Measurements from ENCODE around the gene AHDC1. TPM values are rescaled to one million over a fixed set of nuclear protein-coding genes. Genes with fewer than 3 reads are reported as not detected.

AHDC1 gene
- polyA plus RNA-seq, 1 donor from 2014 or later = 5.3 TPM

DNA sequence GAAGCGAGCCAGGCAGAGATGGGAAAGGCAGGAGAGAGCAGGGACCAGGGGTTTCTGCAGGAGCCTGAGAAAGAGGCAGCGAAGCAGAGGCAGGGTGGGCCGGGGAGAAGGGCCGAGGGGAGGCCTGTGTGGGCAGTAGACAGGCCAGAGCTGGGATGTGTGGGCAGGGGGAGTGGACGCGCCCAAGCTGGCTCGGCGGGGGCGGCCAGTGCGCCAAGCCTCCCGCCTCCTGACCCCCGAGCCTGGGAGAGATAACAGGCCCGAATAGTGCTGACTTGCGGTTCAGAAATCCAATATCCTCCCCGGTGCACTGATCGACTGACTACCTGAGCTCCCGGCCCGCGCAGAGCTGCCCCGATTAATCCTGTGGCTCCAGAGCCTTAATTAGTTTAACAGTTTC lies 41.9 kb downstream of the AHDC1 start:
- Histone ChIP-seq H3K9me2 (ENCODE audit: insufficient read depth, low read length) (no peaks in the 10 kb centered on the region), H3K79me2 (replicated peaks; ENCODE audit: insufficient read depth, low read length) (peaks cover 49% of the 10 kb centered on the region), H3K4me3 (ENCODE audit: low read length) (peak overlapping the region; percentile 49), H3K4me2 (ENCODE audit: low read length) (no peak overlapping the region), H2AFZ (ENCODE audit: low read depth, low read length) (no peak overlapping the region), H3K36me3 (ENCODE audit: insufficient read depth, low read length) (no peaks in the 10 kb centered on the region), H3K27me3 (ENCODE audit: insufficient read depth, low read depth, low read length) (no peaks in the 10 kb centered on the region), H3K9me3 (ENCODE audit: low read length) (no peaks in the 10 kb centered on the region), H3K9ac (ENCODE audit: low read length) (peak overlapping the region; percentile 65), H3K27ac (ENCODE audit: low read length) (peak overlapping the region; percentile 88), H4K20me1 (ENCODE audit: insufficient read depth) (no peaks in the 10 kb centered on the region), H3F3A (ENCODE audit: insufficient read depth, low read length, poor library complexity, severe bottlenecking) (peaks cover 5% of the 10 kb centered on the region)
- TF ChIP-seq SMC3 (conservative IDR thresholded peaks at IDR 0.05; ENCODE audit: poor library complexity) (no peak), EZH2 (IDR thresholded peaks at IDR 0.05; ENCODE audit: borderline replicate concordance, insufficient read depth, low read length, poor library complexity, severe bottlenecking) (no peak), POLR2AphosphoS5 (IDR thresholded peaks at IDR 0.05) (no peak), TAF1 (IDR thresholded peaks at IDR 0.05; ENCODE audit: low read depth) (no peak), MXI1 (conservative IDR thresholded peaks at IDR 0.05; ENCODE audit: poor library complexity, severe bottlenecking) (no peak), EP300 (conservative IDR thresholded peaks at IDR 0.05; ENCODE audit: poor library complexity, severe bottlenecking) (no peak), RAD21 (conservative IDR thresholded peaks at IDR 0.05) (no peak)
- TF ChIP-seq, protein P1, sequence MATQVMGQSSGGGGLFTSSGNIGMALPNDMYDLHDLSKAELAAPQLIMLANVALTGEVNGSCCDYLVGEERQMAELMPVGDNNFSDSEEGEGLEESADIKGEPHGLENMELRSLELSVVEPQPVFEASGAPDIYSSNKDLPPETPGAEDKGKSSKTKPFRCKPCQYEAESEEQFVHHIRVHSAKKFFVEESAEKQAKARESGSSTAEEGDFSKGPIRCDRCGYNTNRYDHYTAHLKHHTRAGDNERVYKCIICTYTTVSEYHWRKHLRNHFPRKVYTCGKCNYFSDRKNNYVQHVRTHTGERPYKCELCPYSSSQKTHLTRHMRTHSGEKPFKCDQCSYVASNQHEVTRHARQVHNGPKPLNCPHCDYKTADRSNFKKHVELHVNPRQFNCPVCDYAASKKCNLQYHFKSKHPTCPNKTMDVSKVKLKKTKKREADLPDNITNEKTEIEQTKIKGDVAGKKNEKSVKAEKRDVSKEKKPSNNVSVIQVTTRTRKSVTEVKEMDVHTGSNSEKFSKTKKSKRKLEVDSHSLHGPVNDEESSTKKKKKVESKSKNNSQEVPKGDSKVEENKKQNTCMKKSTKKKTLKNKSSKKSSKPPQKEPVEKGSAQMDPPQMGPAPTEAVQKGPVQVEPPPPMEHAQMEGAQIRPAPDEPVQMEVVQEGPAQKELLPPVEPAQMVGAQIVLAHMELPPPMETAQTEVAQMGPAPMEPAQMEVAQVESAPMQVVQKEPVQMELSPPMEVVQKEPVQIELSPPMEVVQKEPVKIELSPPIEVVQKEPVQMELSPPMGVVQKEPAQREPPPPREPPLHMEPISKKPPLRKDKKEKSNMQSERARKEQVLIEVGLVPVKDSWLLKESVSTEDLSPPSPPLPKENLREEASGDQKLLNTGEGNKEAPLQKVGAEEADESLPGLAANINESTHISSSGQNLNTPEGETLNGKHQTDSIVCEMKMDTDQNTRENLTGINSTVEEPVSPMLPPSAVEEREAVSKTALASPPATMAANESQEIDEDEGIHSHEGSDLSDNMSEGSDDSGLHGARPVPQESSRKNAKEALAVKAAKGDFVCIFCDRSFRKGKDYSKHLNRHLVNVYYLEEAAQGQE (IDR thresholded peaks at IDR 0.05; ENCODE audit: borderline replicate concordance) = no peak
- TF ChIP-seq, protein P2, sequence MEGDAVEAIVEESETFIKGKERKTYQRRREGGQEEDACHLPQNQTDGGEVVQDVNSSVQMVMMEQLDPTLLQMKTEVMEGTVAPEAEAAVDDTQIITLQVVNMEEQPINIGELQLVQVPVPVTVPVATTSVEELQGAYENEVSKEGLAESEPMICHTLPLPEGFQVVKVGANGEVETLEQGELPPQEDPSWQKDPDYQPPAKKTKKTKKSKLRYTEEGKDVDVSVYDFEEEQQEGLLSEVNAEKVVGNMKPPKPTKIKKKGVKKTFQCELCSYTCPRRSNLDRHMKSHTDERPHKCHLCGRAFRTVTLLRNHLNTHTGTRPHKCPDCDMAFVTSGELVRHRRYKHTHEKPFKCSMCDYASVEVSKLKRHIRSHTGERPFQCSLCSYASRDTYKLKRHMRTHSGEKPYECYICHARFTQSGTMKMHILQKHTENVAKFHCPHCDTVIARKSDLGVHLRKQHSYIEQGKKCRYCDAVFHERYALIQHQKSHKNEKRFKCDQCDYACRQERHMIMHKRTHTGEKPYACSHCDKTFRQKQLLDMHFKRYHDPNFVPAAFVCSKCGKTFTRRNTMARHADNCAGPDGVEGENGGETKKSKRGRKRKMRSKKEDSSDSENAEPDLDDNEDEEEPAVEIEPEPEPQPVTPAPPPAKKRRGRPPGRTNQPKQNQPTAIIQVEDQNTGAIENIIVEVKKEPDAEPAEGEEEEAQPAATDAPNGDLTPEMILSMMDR (IDR thresholded peaks at IDR 0.05; ENCODE audit: poor library complexity, severe bottlenecking) = no peak

DNA sequence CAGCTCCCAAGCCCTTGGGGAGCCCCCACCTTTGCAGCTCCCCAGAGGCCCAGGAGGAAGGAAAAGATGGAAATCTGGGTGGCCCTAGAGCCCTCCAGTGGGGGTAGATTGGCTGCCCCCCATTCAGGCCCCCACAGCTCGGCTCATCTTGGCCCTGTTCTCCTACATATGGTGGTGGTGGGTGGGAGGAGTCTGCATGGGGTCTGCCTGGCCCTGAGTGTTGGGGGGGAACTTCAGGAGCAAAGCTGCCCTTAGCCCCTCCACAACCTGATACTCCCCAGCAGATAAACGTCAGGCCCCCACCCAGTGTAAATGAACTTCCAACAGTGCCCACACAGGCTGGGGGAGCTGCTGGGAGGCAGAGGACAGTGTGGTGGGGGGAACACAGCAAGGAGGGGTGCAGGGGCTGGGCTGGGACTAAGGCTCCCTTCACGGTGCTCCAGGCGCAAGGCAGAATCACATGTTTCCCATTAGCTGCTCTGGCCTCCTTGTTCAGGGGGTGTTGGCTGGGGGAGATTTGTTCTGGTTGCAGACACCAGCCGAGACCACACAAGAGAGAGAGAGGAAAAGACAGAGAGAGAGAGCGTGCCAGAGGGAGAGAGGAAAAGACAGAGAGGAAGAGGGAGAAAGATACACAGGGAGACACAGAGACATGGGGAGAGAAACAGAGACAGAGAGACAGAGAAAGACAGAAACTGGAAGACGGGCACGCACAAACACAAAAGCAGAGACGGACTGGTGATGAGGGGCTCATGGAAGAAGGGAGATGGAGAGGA lies 42.6 kb downstream of the AHDC1 start:
- peaks cover 47% of the 10 kb centered on the region for H3K79me2 ChIP-seq (replicated peaks; ENCODE audit: insufficient read depth, low read length)

More for the DNA sequence above, 42.6 kb downstream of the AHDC1 start:
- H3K4me3 ChIP-seq (ENCODE audit: low read length) = peak overlapping the region; percentile 49
- TF ChIP-seq TAF1 (IDR thresholded peaks at IDR 0.05; ENCODE audit: low read depth) (no peak), EP300 (conservative IDR thresholded peaks at IDR 0.05; ENCODE audit: poor library complexity, severe bottlenecking) (no peak), EZH2 (IDR thresholded peaks at IDR 0.05; ENCODE audit: borderline replicate concordance, insufficient read depth, low read length, poor library complexity, severe bottlenecking) (no peak), SMC3 (conservative IDR thresholded peaks at IDR 0.05; ENCODE audit: poor library complexity) (no peak), POLR2AphosphoS5 (IDR thresholded peaks at IDR 0.05) (no peak), MXI1 (conservative IDR thresholded peaks at IDR 0.05; ENCODE audit: poor library complexity, severe bottlenecking) (no peak), RAD21 (conservative IDR thresholded peaks at IDR 0.05) (no peak)
- TF ChIP-seq, protein P2 (IDR thresholded peaks at IDR 0.05; ENCODE audit: poor library complexity, severe bottlenecking) = no peak
- TF ChIP-seq, protein P1 (IDR thresholded peaks at IDR 0.05; ENCODE audit: borderline replicate concordance) = no peak
- no peaks in the 10 kb centered on the region for H3K9me3 ChIP-seq (ENCODE audit: low read length)
- peak overlapping the region; percentile 88 for H3K27ac ChIP-seq (ENCODE audit: low read length)
- no peaks in the 10 kb centered on the region for H3K27me3 ChIP-seq (ENCODE audit: insufficient read depth, low read depth, low read length)
- no peaks in the 10 kb centered on the region for H4K20me1 ChIP-seq (ENCODE audit: insufficient read depth)
- peak overlapping the region; percentile 65 for H3K9ac ChIP-seq (ENCODE audit: low read length)
- H3K9me2 ChIP-seq (ENCODE audit: insufficient read depth, low read length) = no peaks in the 10 kb centered on the region
- peak overlapping the region; percentile 31 for H3K4me2 ChIP-seq (ENCODE audit: low read length)
- peaks cover 5% of the 10 kb centered on the region for H3F3A ChIP-seq (ENCODE audit: insufficient read depth, low read length, poor library complexity, severe bottlenecking)
- no peak overlapping the region for H2AFZ ChIP-seq (ENCODE audit: low read depth, low read length)
- H3K36me3 ChIP-seq (ENCODE audit: insufficient read depth, low read length) = no peaks in the 10 kb centered on the region

Data from neural cell (in vitro differentiated cells).